SU-DHL-6 (cell line): ENCODE results near the gene ATF3.

Experiments
- H2AFZ ChIP-seq: fragments of 200-600 bp; sonication (generic); 2 replicates; pipeline ENCODE4 v1.6.1; 2014; ENCODE audit warnings: low read depth, mild to moderate bottlenecking, moderate library complexity, mixed read lengths, antibody characterized with exemption, low read length; ENCODE audit not compliant: severe bottlenecking
- H3F3A ChIP-seq: fragments of 200-600 bp; shearing (Covaris generic); 2 replicates; pipeline ENCODE4 v1.6.0; 2016; ENCODE audit warnings: antibody characterized with exemption, mild to moderate bottlenecking; ENCODE audit not compliant: insufficient read depth
- H3K27ac ChIP-seq: fragments of 200-600 bp; sonication (generic); 2 replicates; pipeline ENCODE4 v1.5.1; 2016; ENCODE audit warnings: low read depth, mild to moderate bottlenecking, low read length, moderate library complexity, mixed read lengths
- H3K27me3 ChIP-seq: fragments of 200-600 bp; sonication (generic), shearing (Covaris generic); 2 replicates; pipeline ENCODE4 v1.6.0; 2014; ENCODE audit warnings: mild to moderate bottlenecking, low read length
- H3K36me3 ChIP-seq: fragments of 200-600 bp; sonication (generic); 2 replicates; pipeline ENCODE4 v1.6.1; 2014; ENCODE audit warnings: mild to moderate bottlenecking, low read length, mixed read lengths
- H3K4me2 ChIP-seq: fragments of 300-600, 200-600 bp; shearing (Covaris generic), sonication (generic); 2 replicates; pipeline ENCODE4 v1.6.0; 2014; ENCODE audit warnings: low read length, low read depth, mild to moderate bottlenecking; ENCODE audit not compliant: poor library complexity, severe bottlenecking
- H3K4me3 ChIP-seq: fragments of 200-600 bp; sonication (generic); 2 replicates; pipeline ENCODE4 v1.5.1; 2014; ENCODE audit warnings: antibody characterized with exemption, low read length, mild to moderate bottlenecking, mixed read lengths; ENCODE audit not compliant: insufficient read depth, poor library complexity, severe bottlenecking
- H3K79me2 ChIP-seq: fragments of 200-600 bp; sonication (generic); 2 replicates; pipeline ENCODE4 v1.6.1; 2014; ENCODE audit warnings: mild to moderate bottlenecking, low read length, moderate library complexity; ENCODE audit not compliant: insufficient read depth
- H3K9ac ChIP-seq: fragments of 200-600 bp; sonication (generic); 2 replicates; pipeline ENCODE4 v1.7.0; 2014; ENCODE audit warnings: mild to moderate bottlenecking, low read length
- H3K9me2 ChIP-seq: fragments of 200-600 bp; sonication (generic); replicated peaks from 2 replicates; pipeline ENCODE4 v1.6.1; 2014; ENCODE audit warnings: low read length; ENCODE audit not compliant: insufficient read depth
- H3K9me3 ChIP-seq: fragments of 200-600 bp; sonication (generic); 2 replicates; pipeline ENCODE4 v1.6.1; 2014; ENCODE audit warnings: low read length, mixed read lengths; ENCODE audit not compliant: insufficient read depth
- H4K20me1 ChIP-seq: fragments of 200-600 bp; sonication (generic); 2 replicates; pipeline ENCODE4 v1.6.1; 2014; ENCODE audit warnings: low read depth, mild to moderate bottlenecking, antibody characterized with exemption, low read length, moderate library complexity, mixed read lengths
- EZH2phosphoT487 ChIP-seq: fragments of 200-600 bp; sonication (generic), shearing (Covaris generic); conservative IDR thresholded peaks from 2 replicates; pipeline ENCODE4 v1.6.1; 2018; ENCODE audit warnings: mild to moderate bottlenecking, antibody characterized with exemption, low read length, moderate library complexity, mixed read lengths
- TF ChIP-seq, protein P1 (sequence below): fragments of 200-600 bp; sonication (generic); IDR thresholded peaks from one replicate; pipeline ENCODE4 v1.5.1; 2017; ENCODE audit warnings: antibody characterized with exemption, mild to moderate bottlenecking, low read length, moderate library complexity; ENCODE audit not compliant: insufficient read depth, poor library complexity, severe bottlenecking

The ATF3 gene

DNA sequence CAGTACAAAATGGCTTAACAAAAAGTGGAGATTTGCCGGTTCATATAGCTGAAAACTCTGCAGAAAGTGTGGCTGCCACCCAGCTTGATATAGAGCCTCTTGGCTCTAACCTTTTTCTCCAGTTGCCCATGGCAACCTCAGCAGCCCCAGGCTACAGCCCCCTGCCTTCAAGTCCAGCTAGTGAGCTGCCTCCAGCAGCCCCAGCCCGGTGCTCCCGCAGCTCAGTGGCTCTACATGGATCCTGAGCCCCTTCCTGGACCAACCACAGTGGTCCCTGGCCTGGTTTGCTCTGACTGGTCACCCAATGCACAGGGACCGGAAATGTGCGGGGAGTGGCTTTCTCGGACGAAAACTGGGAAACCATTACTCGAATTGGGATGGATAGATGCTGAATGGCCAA is 13.3 kb upstream of the ATF3 start:
- H4K20me1 ChIP-seq: no peaks in the 10 kb centered on the region
- H3K79me2 ChIP-seq: no peaks in the 10 kb centered on the region
- no peaks in the 10 kb centered on the region for H3K9me3 ChIP-seq
- H3K27ac ChIP-seq: no peak overlapping the region
- H2AFZ ChIP-seq: no peak overlapping the region
- H3K9ac ChIP-seq: no peak overlapping the region
- no peaks in the 10 kb centered on the region for H3F3A ChIP-seq
- H3K9me2 ChIP-seq: no peaks in the 10 kb centered on the region
- H3K36me3 ChIP-seq: no peaks in the 10 kb centered on the region
- no peak overlapping the region for H3K4me2 ChIP-seq
- no peaks in the 10 kb centered on the region for H3K27me3 ChIP-seq
- TF ChIP-seq, protein P1, sequence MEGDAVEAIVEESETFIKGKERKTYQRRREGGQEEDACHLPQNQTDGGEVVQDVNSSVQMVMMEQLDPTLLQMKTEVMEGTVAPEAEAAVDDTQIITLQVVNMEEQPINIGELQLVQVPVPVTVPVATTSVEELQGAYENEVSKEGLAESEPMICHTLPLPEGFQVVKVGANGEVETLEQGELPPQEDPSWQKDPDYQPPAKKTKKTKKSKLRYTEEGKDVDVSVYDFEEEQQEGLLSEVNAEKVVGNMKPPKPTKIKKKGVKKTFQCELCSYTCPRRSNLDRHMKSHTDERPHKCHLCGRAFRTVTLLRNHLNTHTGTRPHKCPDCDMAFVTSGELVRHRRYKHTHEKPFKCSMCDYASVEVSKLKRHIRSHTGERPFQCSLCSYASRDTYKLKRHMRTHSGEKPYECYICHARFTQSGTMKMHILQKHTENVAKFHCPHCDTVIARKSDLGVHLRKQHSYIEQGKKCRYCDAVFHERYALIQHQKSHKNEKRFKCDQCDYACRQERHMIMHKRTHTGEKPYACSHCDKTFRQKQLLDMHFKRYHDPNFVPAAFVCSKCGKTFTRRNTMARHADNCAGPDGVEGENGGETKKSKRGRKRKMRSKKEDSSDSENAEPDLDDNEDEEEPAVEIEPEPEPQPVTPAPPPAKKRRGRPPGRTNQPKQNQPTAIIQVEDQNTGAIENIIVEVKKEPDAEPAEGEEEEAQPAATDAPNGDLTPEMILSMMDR: no peak
- no peak for TF ChIP-seq EZH2phosphoT487
- H3K4me3 ChIP-seq: no peak overlapping the region

DNA sequence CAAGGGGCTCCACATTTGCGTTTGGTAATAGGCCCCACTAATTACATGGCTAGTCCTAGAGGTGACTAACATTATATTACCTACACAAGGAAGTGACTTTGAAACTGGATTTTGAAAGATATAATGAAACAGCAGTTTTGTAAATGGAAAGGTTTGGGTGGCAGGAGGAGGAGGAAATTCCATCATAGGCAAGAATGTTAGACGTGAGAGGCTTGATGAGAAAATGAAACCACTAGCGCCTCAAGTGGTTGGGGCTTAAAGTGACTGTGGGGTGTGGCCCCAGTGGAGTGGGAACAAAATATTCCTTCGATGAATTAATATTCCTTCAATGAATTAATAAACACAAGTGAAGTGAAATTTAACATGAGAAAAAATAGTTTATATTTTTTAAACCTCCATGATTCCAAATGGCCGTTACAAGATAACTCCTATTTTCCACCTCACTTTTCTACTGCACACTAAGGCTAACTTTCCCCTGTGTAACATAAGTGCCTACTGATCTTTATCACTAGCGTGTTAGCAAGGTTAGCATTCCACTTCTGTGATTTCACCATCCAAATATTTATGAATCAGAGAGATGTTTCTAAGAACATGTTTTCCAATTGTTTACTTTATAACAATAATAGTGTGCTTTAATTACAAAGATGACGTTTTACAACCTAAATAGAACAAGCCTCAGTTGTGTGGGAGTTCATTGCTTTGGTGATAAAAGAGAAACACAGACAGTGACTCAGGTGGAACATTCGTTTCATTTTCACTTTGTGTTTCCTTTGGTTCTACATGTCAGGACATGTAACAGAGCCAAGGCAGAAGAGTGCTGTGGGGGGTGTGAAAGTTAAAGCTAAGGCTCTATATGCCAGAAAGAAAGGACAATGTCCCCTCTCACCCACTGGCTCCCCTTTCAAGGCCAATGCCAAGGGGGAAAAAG is 12.5 kb upstream of the ATF3 start:
- Histone ChIP-seq H3K9me2 (no peaks in the 10 kb centered on the region), H3K4me3 (no peak overlapping the region), H3K27ac (no peak overlapping the region), H3K36me3 (no peaks in the 10 kb centered on the region), H2AFZ (no peak overlapping the region), H3K4me2 (no peak overlapping the region), H3F3A (no peaks in the 10 kb centered on the region), H3K27me3 (no peaks in the 10 kb centered on the region), H3K79me2 (no peaks in the 10 kb centered on the region), H4K20me1 (no peaks in the 10 kb centered on the region), H3K9ac (no peak overlapping the region), H3K9me3 (no peaks in the 10 kb centered on the region)
- TF ChIP-seq EZH2phosphoT487: no peak
- TF ChIP-seq, protein P1: peak; percentile 55

DNA sequence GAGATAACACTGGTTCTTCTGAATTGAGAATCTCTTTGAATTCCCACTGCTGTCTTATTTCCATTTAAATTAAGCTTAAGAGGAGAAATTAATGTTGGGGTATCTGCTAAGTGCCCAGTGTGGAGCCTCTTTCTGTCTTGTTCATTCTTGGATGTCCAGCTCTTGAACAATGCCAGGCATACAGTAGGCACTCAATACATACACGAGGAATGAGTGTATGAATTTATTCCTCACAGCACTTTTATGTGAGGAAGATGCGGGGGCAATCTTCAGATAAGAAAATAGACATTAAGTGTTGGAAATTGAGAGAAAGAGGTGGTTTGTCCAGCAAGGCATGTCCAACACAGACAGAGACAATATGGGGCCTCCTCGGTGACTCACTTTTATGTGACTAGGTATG is 11.8 kb upstream of the ATF3 start:
- TF ChIP-seq, protein P1: no peak
- no peak for TF ChIP-seq EZH2phosphoT487
- H3K79me2 ChIP-seq: no peaks in the 10 kb centered on the region
- no peak overlapping the region for H2AFZ ChIP-seq
- no peaks in the 10 kb centered on the region for H3K27me3 ChIP-seq
- H4K20me1 ChIP-seq: no peaks in the 10 kb centered on the region
- H3F3A ChIP-seq: no peaks in the 10 kb centered on the region
- H3K36me3 ChIP-seq: no peaks in the 10 kb centered on the region
- no peaks in the 10 kb centered on the region for H3K9me3 ChIP-seq
- no peaks in the 10 kb centered on the region for H3K9me2 ChIP-seq
- no peak overlapping the region for H3K4me3 ChIP-seq
- H3K4me2 ChIP-seq: no peak overlapping the region
- no peak overlapping the region for H3K27ac ChIP-seq
- H3K9ac ChIP-seq: no peak overlapping the region
